ENCODE data around the gene OR1S2. TPM values are rescaled to one million over a fixed set of nuclear protein-coding genes. Genes with fewer than 3 reads are reported as not detected.
"Not testable (repeated sequence)": the region's sequence is repeated elsewhere in the genome, so short reads cannot be mapped to it uniquely, and the experiment has no call there.

The OR1S2 gene
- not detected for total RNA-seq

GRCh38 chr11:58204042-58204441 lies at the start of gene OR1S2:
OR1S2 (minus strand) TSS chr11:58204142; CDS start chr11:58204142, 0 bp downstream.
- H3K36me3 ChIP-seq, result no peaks in the 10 kb centered on the region
- no peak for DNase-seq (ENCODE audit: low spot score in 2 of 2)
- no peaks in the 10 kb centered on the region for H3K27me3 ChIP-seq
- no peak within 1 kb of the TSS for H3K27ac ChIP-seq
- no peak for TF ChIP-seq POLR2A (IDR thresholded peaks at IDR 0.05)
- no peak for TF ChIP-seq POLR2AphosphoS5 (IDR thresholded peaks at IDR 0.05)
- no peak for TF ChIP-seq EP300 (IDR thresholded peaks at IDR 0.05)
- no peak for TF ChIP-seq CTCF (IDR thresholded peaks at IDR 0.05)
- H3K4me3 ChIP-seq, result no peak within 1 kb of the TSS
- H3K9me3 ChIP-seq, result no peaks in the 10 kb centered on the region
- H3K4me1 ChIP-seq, result no peaks in the 10 kb centered on the region

GRCh38 chr11:58243954-58244353 lies 40.0 kb upstream of the OR1S2 start:
- Histone ChIP-seq H3K4me3 (no peak overlapping the region), H3K27me3 (no peaks in the 10 kb centered on the region), H3K27ac (no peak overlapping the region), H3K9me3 (peaks cover 8% of the 10 kb centered on the region), H3K4me1 (no peaks in the 10 kb centered on the region), H3K36me3 (no peaks in the 10 kb centered on the region)
- no peak for DNase-seq (ENCODE audit: low spot score in 2 of 2)
- 98% methylated on average over 2 of the region's 2 CpGs for WGBS
- TF ChIP-seq CTCF (IDR thresholded peaks at IDR 0.05), result no peak

GRCh38 chr11:58227956-58228615 lies 24.1 kb upstream of the OR1S2 start:
- H3K4me1 ChIP-seq, result no peaks in the 10 kb centered on the region
- no peaks in the 10 kb centered on the region for H3K9me3 ChIP-seq
- DNase-seq (ENCODE audit: low spot score in 2 of 2), result no peak
- H3K36me3 ChIP-seq, result no peaks in the 10 kb centered on the region
- H3K4me3 ChIP-seq, result no peak overlapping the region
- TF ChIP-seq CTCF (IDR thresholded peaks at IDR 0.05) (no peak), POLR2A (IDR thresholded peaks at IDR 0.05) (no peak), POLR2AphosphoS5 (IDR thresholded peaks at IDR 0.05) (no peak), EP300 (IDR thresholded peaks at IDR 0.05) (no peak)
- no peaks in the 10 kb centered on the region for H3K27me3 ChIP-seq
- 94% methylated on average over 32 of the region's 32 CpGs for WGBS
- no peak overlapping the region for H3K27ac ChIP-seq

- no peaks in the 10 kb centered on the region for H3K4me1 ChIP-seq
- H3K4me3 ChIP-seq, result no peak overlapping the region
- H3K27ac ChIP-seq, result no peak overlapping the region
- no peaks in the 10 kb centered on the region for H3K9me3 ChIP-seq
- H3K36me3 ChIP-seq, result no peaks in the 10 kb centered on the region
- DNase-seq (ENCODE audit: low spot score in 2 of 2), result no peak
- no peaks in the 10 kb centered on the region for H3K27me3 ChIP-seq
- TF ChIP-seq POLR2AphosphoS5 (IDR thresholded peaks at IDR 0.05) (no peak), CTCF (IDR thresholded peaks at IDR 0.05) (no peak)
- WGBS, result 41% methylated on average over 7 of the region's 7 CpGs
These were observed 18.8 kb upstream of the OR1S2 start for GRCh38 chr11:58222721-58223120.

- Histone ChIP-seq H3K27ac (no peak overlapping the region), H3K9me3 (no peaks in the 10 kb centered on the region), H3K4me3 (no peak overlapping the region), H3K27me3 (no peaks in the 10 kb centered on the region), H3K4me1 (no peaks in the 10 kb centered on the region), H3K36me3 (no peaks in the 10 kb centered on the region)
- no peak for TF ChIP-seq CTCF (IDR thresholded peaks at IDR 0.05)
- no peak for TF ChIP-seq EP300 (IDR thresholded peaks at IDR 0.05)
- TF ChIP-seq POLR2AphosphoS5 (IDR thresholded peaks at IDR 0.05), result no peak
- no peak for TF ChIP-seq POLR2A (IDR thresholded peaks at IDR 0.05)
- no peak for DNase-seq (ENCODE audit: low spot score in 2 of 2)
These were observed 12.5 kb upstream of the OR1S2 start for GRCh38 chr11:58216476-58216875.

GRCh38 chr11:58212420-58212819 lies 8.5 kb upstream of the OR1S2 start, which contains the start of gene OR1S1:
OR1S1 (plus strand) TSS chr11:58212720.
- H3K27ac ChIP-seq; H3K4me1 ChIP-seq; H3K36me3 ChIP-seq; DNase-seq (ENCODE audit: low spot score in 2 of 2); H3K27me3 ChIP-seq; H3K9me3 ChIP-seq; H3K4me3 ChIP-seq: not testable (repeated sequence)
- WGBS, result 61% methylated on average over 2 of the region's 2 CpGs
